D721Med (cell line): ENCODE results near the gene TNS4.

ENCODE experiments used
- DNase-seq: peaks from one replicate; pipeline ENCODE4 v3.0.0; 2011; ENCODE audit warnings: low spot score; ENCODE audit not compliant: insufficient read length
- FAIRE-seq: peaks from 2 replicates; lab custom pipeline; 2011; peaks lifted over from hg19 to GRCh38; lab: Jason Lieb, UNC
- TF ChIP-seq, protein P1 (sequence below): IDR thresholded peaks from 2 replicates; pipeline ENCODE4 v1.5.1; 2012; ENCODE audit warnings: mild to moderate bottlenecking, control low read depth; ENCODE audit not compliant: insufficient read depth; ENCODE audit errors: missing control alignments

Gene TNS4

GRCh38 chr17:40528692-40529417 lies 27.4 kb upstream of the TNS4 start:
- TF ChIP-seq, protein P1, sequence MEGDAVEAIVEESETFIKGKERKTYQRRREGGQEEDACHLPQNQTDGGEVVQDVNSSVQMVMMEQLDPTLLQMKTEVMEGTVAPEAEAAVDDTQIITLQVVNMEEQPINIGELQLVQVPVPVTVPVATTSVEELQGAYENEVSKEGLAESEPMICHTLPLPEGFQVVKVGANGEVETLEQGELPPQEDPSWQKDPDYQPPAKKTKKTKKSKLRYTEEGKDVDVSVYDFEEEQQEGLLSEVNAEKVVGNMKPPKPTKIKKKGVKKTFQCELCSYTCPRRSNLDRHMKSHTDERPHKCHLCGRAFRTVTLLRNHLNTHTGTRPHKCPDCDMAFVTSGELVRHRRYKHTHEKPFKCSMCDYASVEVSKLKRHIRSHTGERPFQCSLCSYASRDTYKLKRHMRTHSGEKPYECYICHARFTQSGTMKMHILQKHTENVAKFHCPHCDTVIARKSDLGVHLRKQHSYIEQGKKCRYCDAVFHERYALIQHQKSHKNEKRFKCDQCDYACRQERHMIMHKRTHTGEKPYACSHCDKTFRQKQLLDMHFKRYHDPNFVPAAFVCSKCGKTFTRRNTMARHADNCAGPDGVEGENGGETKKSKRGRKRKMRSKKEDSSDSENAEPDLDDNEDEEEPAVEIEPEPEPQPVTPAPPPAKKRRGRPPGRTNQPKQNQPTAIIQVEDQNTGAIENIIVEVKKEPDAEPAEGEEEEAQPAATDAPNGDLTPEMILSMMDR, result no peak
- DNase-seq, result no peak
- FAIRE-seq, result no peak

GRCh38 chr17:40526668-40527067 lies 25.2 kb upstream of the TNS4 start:
- DNase-seq, result no peak
- TF ChIP-seq, protein P1, result no peak
- FAIRE-seq, result no peak

- FAIRE-seq, result no peak
- TF ChIP-seq, protein P1, result no peak
- no peak for DNase-seq
Observed at GRCh38 chr17:40525294-40525693, 23.9 kb upstream of the TNS4 start.

GRCh38 chr17:40524243-40524965 lies 23.0 kb upstream of the TNS4 start:
- FAIRE-seq (no peak), DNase-seq (no peak)
- TF ChIP-seq, protein P1, result no peak

GRCh38 chr17:40522961-40523310 lies 21.5 kb upstream of the TNS4 start:
- TF ChIP-seq, protein P1, result no peak
- DNase-seq (no peak), FAIRE-seq (no peak)

GRCh38 chr17:40522250-40522960 lies 21.0 kb upstream of the TNS4 start:
- no peak for DNase-seq
- no peak for FAIRE-seq
- TF ChIP-seq, protein P1, result no peak
